Naive thymus-derived CD4-positive, alpha-beta T cell (primary cell): Measurements from ENCODE around the gene SEC24B. TPM values are rescaled to one million over a fixed set of nuclear protein-coding genes. Genes with fewer than 3 reads are reported as not detected.

Experiments used
- ATAC-seq: fragments of 150-1000 bp; cut with Tn5 transposase; 2 replicates; pipeline ENCODE4 v1.10.0; 2021; ENCODE audit warnings: mild to moderate bottlenecking, moderate library complexity
- CTCF ChIA-PET: fragments of 350-600 bp; sonication (Branson Sonifier 250); formaldehyde crosslinking; loops from one replicate; lab custom pipeline; 2021; ENCODE audit warnings: antibody characterized with exemption; lab: Charles Lee
- POLR2A ChIA-PET: fragments of 350-600 bp; sonication (Branson Sonifier 250); formaldehyde crosslinking; loops from one replicate; lab custom pipeline; 2021; ENCODE audit warnings: antibody characterized with exemption, inconsistent platforms; lab: Charles Lee
- DNase-seq, 9 donors: peaks; one replicate each; pipeline versions ENCODE4 v3.0.0 to v3.0.0-alpha.2; 2020 to 2022; ENCODE audit warnings: mixed read lengths in 1 of 9
- H3K27ac ChIP-seq: one replicate; pipeline ENCODE4 v1.7.0; 2013; ENCODE audit warnings: mild to moderate bottlenecking, low read depth, low read length, moderate library complexity
- H3K27me3 ChIP-seq, 2 donors: one replicate each; pipeline ENCODE4 v1.7.0; 2013; ENCODE audit warnings: low read length in 2 of 2, mild to moderate bottlenecking in 2 of 2, moderate library complexity in 2 of 2; ENCODE audit not compliant: control insufficient read depth in 2 of 2, insufficient read depth in 2 of 2
- H3K36me3 ChIP-seq, 3 experiments: 1 replicate in 2 of 3; 2 replicates in 1 of 3; pipeline ENCODE4 v1.7.0; 2013; ENCODE audit warnings: low read length in 3 of 3, mild to moderate bottlenecking in 3 of 3, moderate library complexity in 1 of 3; ENCODE audit not compliant: insufficient read depth in 3 of 3, control insufficient read depth in 2 of 3
- H3K4me1 ChIP-seq, 2 donors: one replicate each; pipeline ENCODE4 v1.7.0; 2013; ENCODE audit warnings: low read length in 2 of 2, mild to moderate bottlenecking in 2 of 2, moderate library complexity in 1 of 2; ENCODE audit not compliant: control insufficient read depth in 2 of 2, insufficient read depth in 2 of 2
- H3K4me3 ChIP-seq: 2 replicates; pipeline ENCODE4 v1.7.0; 2013; ENCODE audit warnings: mild to moderate bottlenecking, low read length
- H3K9me3 ChIP-seq, 3 experiments: 1 replicate in 2 of 3; 2 replicates in 1 of 3; pipeline ENCODE4 v1.7.0; 2013; ENCODE audit warnings: low read length in 3 of 3; ENCODE audit not compliant: control insufficient read depth in 2 of 3
- H3K27ac Mint-ChIP-seq, 9 donors: one replicate each; pipeline ENCODE4 v1.8.0; 2020 to 2022; ENCODE audit warnings: mixed read lengths in 9 of 9, mild to moderate bottlenecking in 8 of 9, moderate library complexity in 5 of 9, inconsistent platforms in 2 of 9
- H3K27me3 Mint-ChIP-seq, 5 donors: one replicate each; pipeline ENCODE4 v1.8.0; 2021 to 2022; ENCODE audit warnings: mixed read lengths in 5 of 5, mild to moderate bottlenecking in 1 of 5
- H3K36me3 Mint-ChIP-seq, 5 donors: one replicate each; pipeline ENCODE4 v1.8.0; 2020 to 2022; ENCODE audit warnings: mixed read lengths in 5 of 5, mild to moderate bottlenecking in 3 of 5, inconsistent platforms in 1 of 5
- H3K4me1 Mint-ChIP-seq, 7 donors: one replicate each; pipeline ENCODE4 v1.8.0; 2020 to 2022; ENCODE audit warnings: mixed read lengths in 7 of 7, mild to moderate bottlenecking in 3 of 7, inconsistent platforms in 1 of 7
- H3K4me3 Mint-ChIP-seq, 10 donors: one replicate each; pipeline ENCODE4 v1.8.0; 2020 to 2022; ENCODE audit warnings: mild to moderate bottlenecking in 10 of 10, mixed read lengths in 10 of 10, moderate library complexity in 6 of 10, inconsistent platforms in 2 of 10
- H3K9me3 Mint-ChIP-seq, 11 donors: one replicate each; pipeline ENCODE4 v1.8.0; 2020 to 2022; ENCODE audit warnings: mixed read lengths in 11 of 11, mild to moderate bottlenecking in 4 of 11, inconsistent platforms in 1 of 11, moderate library complexity in 1 of 11
- intact Hi-C, 2 donors: fragments of 100-400 bp; cut with micrococcal nuclease; formaldehyde crosslinking; loops; one replicate each; pipeline ENCODE4 v1.15.1; 2023
- polyA plus RNA-seq, 2 donors: library from polyadenylated mRNA; unstranded; fragments of 300-500 nt; fragmentation: Illumina TruSeq; gene quantifications; one replicate each; pipeline ENCODE4 v1.2.3, GENCODE V29; 2021
- total RNA-seq, 6 experiments: library from RNA in 5 of 6; stranded (reverse) in 5 of 6; gene quantifications; 1 replicate in 5 of 6; 2 replicates in 1 of 6; pipeline ENCODE4 v1.2.3 and lab custom pipeline; 2021 to 2026

SEC24B gene
- total and polyA plus RNA-seq, 7 experiments from 2014 or later: 14.5 to 41.8 (median 33.2) TPM

DNA sequence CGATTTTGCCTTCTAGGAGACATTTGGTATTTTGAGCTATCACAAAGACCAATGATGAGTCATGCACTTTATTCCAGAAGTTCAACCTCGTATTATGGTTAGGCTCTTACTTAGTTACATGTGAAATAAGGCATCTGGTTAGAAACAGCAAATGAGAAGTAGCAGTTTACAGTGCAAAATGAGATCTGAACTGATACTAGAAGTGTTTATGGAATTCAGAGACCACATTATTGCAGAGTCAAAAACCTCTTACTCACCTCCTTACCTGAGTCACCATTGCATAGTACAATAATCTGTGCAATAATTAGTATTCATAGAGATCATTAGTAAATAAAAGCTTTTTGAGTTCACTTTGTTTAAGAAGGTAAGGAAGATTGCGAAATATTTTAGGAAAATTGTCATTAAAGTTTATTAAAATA is 38.7 kb downstream of the SEC24B start:
- Histone ChIP-seq H3K36me3 (peaks cover 0 to 4% (median 3%) of the 10 kb centered on the region in 3 experiments), H3K4me1 (peaks cover 0 to 5% of the 10 kb centered on the region in 2 donors), H3K4me3 (no peak overlapping the region), H3K27me3 (no peaks in the 10 kb centered on the region), H3K27ac (no peak overlapping the region), H3K9me3 (no peaks in the 10 kb centered on the region)
- Mint-ChIP-seq H3K4me1 (peaks cover 26 to 78% (median 68%) of the 10 kb centered on the region in 7 donors), H3K36me3 (peaks cover 0 to 56% (median 24%) of the 10 kb centered on the region in 5 donors), H3K4me3 (no peak overlapping the region), H3K27ac (peak overlapping the region in 1 of 9 donors; percentile 19), H3K9me3 (no peaks in the 10 kb centered on the region), H3K27me3 (no peaks in the 10 kb centered on the region)
- ChIA-PET POLR2A (no interaction called here), CTCF (no interaction called here)
- intact Hi-C loops: no loop called here
- no peak for ATAC-seq
- no peak for DNase-seq

DNA sequence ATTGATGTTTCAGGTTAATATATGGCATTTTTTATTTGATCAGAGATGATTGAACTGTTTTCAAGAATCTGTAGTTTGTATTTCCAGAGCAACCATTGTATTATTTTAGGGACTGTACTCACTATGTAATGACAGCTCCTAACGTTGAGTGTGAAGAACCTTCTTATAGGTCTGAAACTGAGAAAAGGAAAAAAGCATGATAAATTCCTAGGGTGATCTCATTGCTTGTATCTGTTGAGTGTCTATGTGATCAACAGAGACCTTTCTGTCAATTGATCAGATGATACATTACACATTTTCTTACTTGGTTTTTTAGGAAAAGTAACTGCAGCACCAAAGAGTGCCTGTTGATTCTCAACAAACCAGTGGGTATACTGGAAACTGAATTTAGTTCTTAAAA is 40.2 kb downstream of the SEC24B start:
- peak overlapping the region in 4 of 9 donors; percentile 4 to 32 (median 10) for H3K27ac Mint-ChIP-seq
- CTCF ChIA-PET: no interaction called here
- ATAC-seq: no peak

DNA sequence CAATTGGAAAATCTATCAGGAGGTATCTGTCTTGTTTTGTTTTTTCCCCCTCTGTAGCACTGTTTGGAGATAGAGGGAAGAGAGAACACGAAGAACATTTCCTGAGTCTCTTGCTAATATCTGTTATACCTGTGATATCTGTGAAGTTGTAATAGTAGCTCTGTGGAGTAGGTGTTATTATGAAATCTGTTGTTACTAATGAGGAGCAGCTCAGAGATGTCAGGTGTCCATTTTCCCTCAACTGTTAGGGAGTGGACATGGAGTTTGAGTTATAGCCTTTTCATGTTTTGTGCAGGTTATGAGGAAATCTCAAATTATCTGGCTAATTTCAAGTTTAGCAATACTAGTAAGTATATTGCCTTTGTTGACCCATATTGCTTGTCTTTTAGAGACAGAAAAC is 52.4 kb downstream of the SEC24B start:
- peaks cover 5 to 63% (median 43%) of the 10 kb centered on the region in 7 donors for H3K4me1 Mint-ChIP-seq
- ChIA-PET CTCF (interaction anchor here (0.7 to 1.1 kb wide), 2 partner anchors 17 to 45 kb away, joined by 3 to 4 read pairs; no protein-coding TSS in a partner anchor), POLR2A (interaction anchor here (0.5 to 1.1 kb wide), 3 partner anchors 14 to 207 kb away, joined by 3 read pairs; no protein-coding TSS in a partner anchor)
- Histone ChIP-seq H3K9me3 (no peaks in the 10 kb centered on the region), H3K4me1 (no peaks in the 10 kb centered on the region), H3K4me3 (no peak overlapping the region), H3K36me3 (peaks cover 0 to 15% (median 0%) of the 10 kb centered on the region in 3 experiments), H3K27ac (no peak overlapping the region), H3K27me3 (no peaks in the 10 kb centered on the region)
- H3K27ac Mint-ChIP-seq: peak overlapping the region in 4 of 9 donors; percentile 33 to 75 (median 49)
- H3K4me3 Mint-ChIP-seq: no peak overlapping the region
- ATAC-seq (no peak), DNase-seq (no peak)
- H3K36me3 Mint-ChIP-seq: peaks cover 14 to 49% (median 19%) of the 10 kb centered on the region in 5 donors
- no peaks in the 10 kb centered on the region for H3K27me3 Mint-ChIP-seq
- no peaks in the 10 kb centered on the region for H3K9me3 Mint-ChIP-seq
- intact Hi-C loops: loop anchor here in 1 of 2 donors (5.0 kb wide), 1 partner anchor 41 kb away; no protein-coding TSS in a partner anchor

More for the DNA sequence above, 40.2 kb downstream of the SEC24B start:
- Histone ChIP-seq H3K9me3 (no peaks in the 10 kb centered on the region), H3K4me3 (no peak overlapping the region), H3K4me1 (peaks cover 0 to 5% of the 10 kb centered on the region in 2 donors), H3K27me3 (no peaks in the 10 kb centered on the region), H3K36me3 (peaks cover 0 to 4% (median 0%) of the 10 kb centered on the region in 3 experiments), H3K27ac (no peak overlapping the region)
- no peaks in the 10 kb centered on the region for H3K9me3 Mint-ChIP-seq
- H3K27me3 Mint-ChIP-seq: no peaks in the 10 kb centered on the region
- no peak for DNase-seq
- intact Hi-C loops: no loop called here
- peak overlapping the region in 2 of 10 donors; percentile 1 to 48 for H3K4me3 Mint-ChIP-seq
- POLR2A ChIA-PET: no interaction called here
- peaks cover 0 to 49% (median 16%) of the 10 kb centered on the region in 5 donors for H3K36me3 Mint-ChIP-seq
- peaks cover 20 to 69% (median 61%) of the 10 kb centered on the region in 7 donors for H3K4me1 Mint-ChIP-seq

DNA sequence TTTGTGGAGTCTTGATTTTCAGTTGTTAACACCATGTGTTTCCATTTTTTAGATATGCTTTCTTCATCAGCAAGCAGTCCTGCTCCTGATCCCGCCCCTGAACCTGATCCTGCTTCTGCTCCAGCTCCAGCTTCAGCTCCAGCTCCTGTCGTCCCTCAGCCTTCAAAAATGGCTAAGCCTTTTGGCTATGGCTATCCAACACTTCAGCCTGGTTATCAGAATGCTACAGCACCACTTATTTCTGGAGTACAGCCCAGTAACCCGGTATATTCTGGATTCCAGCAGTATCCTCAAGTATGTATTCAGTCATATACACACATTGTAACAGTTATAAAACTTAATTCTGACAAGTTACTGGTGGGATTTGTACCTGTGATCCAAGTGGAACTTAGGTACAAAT is 60.9 kb downstream of the SEC24B start:
- H3K4me1 Mint-ChIP-seq: peaks cover 0 to 11% (median 5%) of the 10 kb centered on the region in 7 donors
- no peak for DNase-seq
- H3K27me3 Mint-ChIP-seq: no peaks in the 10 kb centered on the region
- peaks cover 0 to 1% (median 0%) of the 10 kb centered on the region in 11 donors for H3K9me3 Mint-ChIP-seq
- Histone ChIP-seq H3K4me1 (no peaks in the 10 kb centered on the region), H3K27me3 (no peaks in the 10 kb centered on the region), H3K4me3 (no peak overlapping the region), H3K36me3 (peaks cover 5 to 52% (median 21%) of the 10 kb centered on the region in 3 experiments), H3K27ac (no peak overlapping the region), H3K9me3 (no peaks in the 10 kb centered on the region)
- CTCF ChIA-PET: interaction anchor here (0.6 kb wide), 1 partner anchor 67 kb away, joined by 4 read pairs; no protein-coding TSS in a partner anchor
- no peak overlapping the region for H3K4me3 Mint-ChIP-seq
- intact Hi-C loops: no loop called here
- H3K36me3 Mint-ChIP-seq: peaks cover 5 to 55% (median 43%) of the 10 kb centered on the region in 5 donors
- ATAC-seq: no peak
- H3K27ac Mint-ChIP-seq: peak overlapping the region in 1 of 9 donors; percentile 25
- POLR2A ChIA-PET: no interaction called here

DNA sequence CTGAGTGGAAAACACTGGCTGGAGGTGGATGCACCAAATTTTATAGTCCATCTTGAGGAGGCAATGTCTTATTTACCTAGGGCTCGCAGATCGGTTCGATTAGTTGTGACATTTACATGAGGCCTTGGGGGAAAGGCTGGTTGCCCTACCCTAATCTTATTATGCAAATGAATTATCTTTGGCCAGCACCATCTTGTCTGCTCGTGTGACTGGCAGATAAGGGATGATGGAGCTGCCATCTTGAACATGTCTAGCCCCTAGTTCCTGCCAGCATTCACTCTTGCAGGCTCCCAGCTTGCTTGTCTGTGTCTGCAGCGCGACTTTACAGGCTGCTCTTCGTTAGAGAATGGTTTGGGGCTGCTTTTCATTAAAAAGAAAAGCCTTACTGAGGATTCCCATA is 61.9 kb downstream of the SEC24B start:
- Histone ChIP-seq H3K27ac (no peak overlapping the region), H3K4me3 (no peak overlapping the region), H3K9me3 (no peaks in the 10 kb centered on the region), H3K36me3 (peaks cover 5 to 55% (median 26%) of the 10 kb centered on the region in 3 experiments), H3K27me3 (no peaks in the 10 kb centered on the region), H3K4me1 (no peaks in the 10 kb centered on the region)
- DNase-seq: no peak
- peaks cover 5 to 59% (median 47%) of the 10 kb centered on the region in 5 donors for H3K36me3 Mint-ChIP-seq
- H3K4me3 Mint-ChIP-seq: no peak overlapping the region
- POLR2A ChIA-PET: no interaction called here
- H3K9me3 Mint-ChIP-seq: peaks cover 0 to 1% (median 0%) of the 10 kb centered on the region in 11 donors
- CTCF ChIA-PET: no interaction called here
- H3K4me1 Mint-ChIP-seq: peaks cover 0 to 11% (median 3%) of the 10 kb centered on the region in 7 donors
- intact Hi-C loops: loop anchor here in 1 of 2 donors (5.0 kb wide), 1 partner anchor 38 kb away; no protein-coding TSS in a partner anchor
- H3K27me3 Mint-ChIP-seq: no peaks in the 10 kb centered on the region
- peak overlapping the region in 1 of 9 donors; percentile 81 for H3K27ac Mint-ChIP-seq
- ATAC-seq: no peak

DNA sequence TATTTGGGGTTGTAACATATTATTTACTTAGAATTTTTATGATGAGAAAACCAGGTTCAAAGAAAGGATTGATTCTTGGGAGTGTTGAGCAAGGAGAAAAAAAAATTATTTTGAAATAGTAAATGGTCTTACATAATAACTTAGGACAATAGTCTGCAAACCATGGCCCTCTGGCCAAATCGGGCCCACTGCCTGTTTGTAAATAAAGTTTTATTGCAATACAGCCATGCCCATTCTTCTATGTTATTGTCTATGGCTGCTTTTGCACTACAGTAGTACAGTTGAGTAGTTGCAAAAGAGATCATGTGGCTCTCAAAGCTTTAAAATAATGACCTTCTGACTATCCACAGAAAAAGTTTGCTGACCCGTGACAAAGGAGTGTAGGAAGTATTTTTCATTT is 63.3 kb downstream of the SEC24B start:
- ATAC-seq (no peak), DNase-seq (no peak)
- Histone ChIP-seq H3K9me3 (no peaks in the 10 kb centered on the region), H3K27ac (no peak overlapping the region), H3K36me3 (peaks cover 5 to 59% (median 26%) of the 10 kb centered on the region in 3 experiments), H3K27me3 (no peaks in the 10 kb centered on the region), H3K4me3 (no peak overlapping the region), H3K4me1 (no peaks in the 10 kb centered on the region)
- intact Hi-C loops: loop anchor here in 1 of 2 donors (5.0 kb wide), 1 partner anchor 40 kb away; no protein-coding TSS in a partner anchor
- POLR2A ChIA-PET: no interaction called here
- CTCF ChIA-PET: interaction anchor here (0.8 kb wide), 1 partner anchor 13 kb away, joined by 3 read pairs; no protein-coding TSS in a partner anchor
- Mint-ChIP-seq H3K27me3 (no peaks in the 10 kb centered on the region), H3K9me3 (peaks cover 0 to 1% (median 0%) of the 10 kb centered on the region in 11 donors), H3K4me3 (no peak overlapping the region), H3K36me3 (peaks cover 5 to 63% (median 49%) of the 10 kb centered on the region in 5 donors), H3K27ac (peak overlapping the region in 3 of 9 donors; percentile 19 to 45 (median 24)), H3K4me1 (peaks cover 0 to 6% (median 3%) of the 10 kb centered on the region in 7 donors)
